Activated CD4-positive, alpha-beta T cell treated with anti-CD3 and anti-CD28 coated beads, Interleukin-2, amount 50 U/mL, for 4 hours (primary cell): ENCODE data around the gene IMPACT.

Experiments
- DNase-seq, 2 experiments: peaks; one replicate each; pipeline ENCODE4 v3.0.0-alpha.2; 2020

The IMPACT gene

GRCh38 chr18:24485681-24486080, 59.2 kb downstream of the IMPACT start:
- DNase-seq = no peak

GRCh38 chr18:24486684-24487083, 60.2 kb downstream of the IMPACT start:
- DNase-seq = no peak

- DNase-seq = no peak
These were observed 62.5 kb downstream of the IMPACT start for GRCh38 chr18:24488824-24489493.

GRCh38 chr18:24490539-24490938, 64.1 kb downstream of the IMPACT start:
- DNase-seq = no peak

GRCh38 chr18:24491927-24492834, 65.7 kb downstream of the IMPACT start:
- DNase-seq = no peak

GRCh38 chr18:24494586-24494985, 68.1 kb downstream of the IMPACT start:
- no peak for DNase-seq

GRCh38 chr18:24497031-24497754, 70.7 kb downstream of the IMPACT start:
- DNase-seq = no peak

GRCh38 chr18:24499814-24500213, 73.3 kb downstream of the IMPACT start:
- DNase-seq = no peak

GRCh38 chr18:24500217-24500616, 73.7 kb downstream of the IMPACT start:
- no peak for DNase-seq

- DNase-seq = no peak
These were observed 74.3 kb downstream of the IMPACT start for GRCh38 chr18:24500766-24501165.

GRCh38 chr18:24502667-24503523, 76.4 kb downstream of the IMPACT start:
- DNase-seq = no peak
